Measurements from ENCODE around the gene NOTCH2.

DNA sequence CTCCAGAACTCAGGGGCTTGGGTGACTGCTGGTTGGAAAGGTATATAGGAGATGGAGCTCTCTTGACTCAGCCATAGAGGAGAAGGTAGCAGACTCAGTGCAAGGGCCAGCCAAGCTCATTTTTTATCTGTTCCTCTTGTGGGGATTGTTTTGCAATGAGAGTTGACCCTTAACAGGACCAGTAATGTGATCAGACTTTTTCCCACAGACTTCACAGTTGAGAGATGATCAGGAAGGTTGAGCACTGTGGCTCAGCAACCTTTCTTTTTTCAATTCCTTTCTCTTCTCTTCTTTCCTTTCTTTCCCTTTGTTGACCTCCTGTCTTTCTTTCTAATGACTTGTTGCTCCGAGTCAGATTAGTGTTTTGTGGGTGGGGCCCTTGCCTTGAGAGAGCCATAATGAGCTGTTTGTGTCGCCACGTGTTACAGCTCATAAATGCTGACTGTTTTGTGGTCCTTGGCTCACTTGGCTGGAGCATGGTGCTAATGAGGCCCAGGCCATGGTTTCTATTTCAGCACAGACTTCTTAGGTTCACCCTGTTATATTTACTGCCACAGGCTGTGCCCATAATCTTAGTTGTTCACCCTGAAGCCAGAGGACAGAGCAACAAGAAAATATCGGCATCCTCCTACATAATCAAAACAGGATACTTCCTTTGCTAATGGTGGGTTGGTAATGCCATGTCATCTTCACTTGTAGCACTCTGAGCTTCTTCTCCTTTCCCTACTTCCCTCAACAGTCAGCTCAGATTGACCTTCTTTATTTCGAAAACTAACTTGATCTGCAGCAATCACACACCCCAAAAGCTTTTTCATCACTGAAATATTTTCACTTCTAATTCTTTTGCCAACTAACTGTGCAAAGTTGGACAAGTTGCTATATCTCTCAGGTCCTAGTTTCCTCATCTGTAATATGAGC is 187.1 kb downstream of the NOTCH2 start:
- no peak for TF ChIP-seq CTCF (IDR thresholded peaks at IDR 0.05; ENCODE audit: low read depth, low read length)
- TF ChIP-seq EZH2phosphoT487 (IDR thresholded peaks at IDR 0.05; ENCODE audit: low read depth): no peak
